ENCODE data around the gene ERAL1. TPM values are rescaled to one million over a fixed set of nuclear protein-coding genes. Genes with fewer than 3 reads are reported as not detected.

Gene ERAL1
- total RNA-seq, 2 experiments from 2014 or later, result 30.8 to 58.0 TPM

DNA sequence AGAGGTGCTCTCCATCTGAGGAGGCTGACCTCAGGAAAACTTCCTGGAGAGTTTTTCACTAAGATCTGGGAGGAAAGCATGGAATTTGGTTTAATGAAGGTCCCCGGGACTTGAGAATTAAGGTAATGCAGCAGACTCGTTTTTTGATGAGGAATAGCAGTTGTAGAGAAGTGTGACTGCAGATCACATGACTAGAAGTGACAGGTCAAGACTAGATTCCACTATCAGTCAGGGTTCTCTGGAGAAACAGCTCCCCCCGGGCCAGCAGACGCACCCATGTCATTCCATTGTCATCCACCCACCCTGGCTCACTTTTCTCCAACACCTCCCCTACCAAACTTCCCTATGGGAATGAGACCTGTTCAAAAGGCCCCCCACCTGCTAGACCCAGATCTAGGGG lies 50.0 kb downstream of the ERAL1 start:
- H4K20me1 ChIP-seq (ENCODE audit: insufficient read depth, low read length), result no peaks in the 10 kb centered on the region
- H3K9me3 ChIP-seq (ENCODE audit: low read length), result no peaks in the 10 kb centered on the region
- H3K4me3 ChIP-seq (ENCODE audit: low read depth, low read length, poor library complexity, severe bottlenecking), result no peak overlapping the region
- no peak overlapping the region for H3K4me2 ChIP-seq (ENCODE audit: low read length)
- CTCF ChIA-PET (ENCODE audit: unreplicated experiment), result no interaction called here
- intact Hi-C loops (cut with micrococcal nuclease; ENCODE audit: unreplicated experiment), result no loop called here
- peaks cover 22% of the 10 kb centered on the region for H3K4me1 ChIP-seq (ENCODE audit: insufficient read depth, low read length, poor library complexity, severe bottlenecking)
- TF ChIP-seq EZH2phosphoT487 (IDR thresholded peaks at IDR 0.05; ENCODE audit: borderline replicate concordance, low read depth, low read length) (no peak), CTCF (conservative IDR thresholded peaks at IDR 0.05; ENCODE audit: low read length) (no peak)
- POLR2A ChIA-PET, result interaction anchor here (0.6 kb wide), 1 partner anchor 47 kb away, joined by 3 read pairs; the partner anchor contains the start of gene PHF12
- no peak overlapping the region for H3K27ac ChIP-seq (ENCODE audit: low read depth, low read length, poor library complexity, severe bottlenecking)
- no peak for DNase-seq (ENCODE audit: low spot score)
- no peak overlapping the region for H2AFZ ChIP-seq (ENCODE audit: low read length)
- H3K36me3 ChIP-seq (ENCODE audit: insufficient read depth, low read length), result peaks cover 51% of the 10 kb centered on the region
- no peaks in the 10 kb centered on the region for H3K9me2 ChIP-seq (ENCODE audit: insufficient read depth, low read length)
- peaks cover 16% of the 10 kb centered on the region; the same call in 1 of the 2 replicates for H3K79me2 ChIP-seq (ENCODE audit: insufficient read depth, low read depth, low read length)
- no TSS peak for BruUV-seq (replicated peaks)

GRCh38 chr17:28906276-28906675 lies 51.5 kb downstream of the ERAL1 start:
- intact Hi-C loops (cut with micrococcal nuclease; ENCODE audit: unreplicated experiment), result no loop called here
- peaks cover 56% of the 10 kb centered on the region for H3K36me3 ChIP-seq (ENCODE audit: insufficient read depth, low read length)
- H2AFZ ChIP-seq (ENCODE audit: low read length), result no peak overlapping the region
- H3K9me2 ChIP-seq (ENCODE audit: insufficient read depth, low read length), result no peaks in the 10 kb centered on the region
- no TSS peak for BruUV-seq (replicated peaks)
- no peak overlapping the region for H3K27ac ChIP-seq (ENCODE audit: low read depth, low read length, poor library complexity, severe bottlenecking)
- POLR2A ChIA-PET, result no interaction called here
- peaks cover 11% of the 10 kb centered on the region for H3K4me1 ChIP-seq (ENCODE audit: insufficient read depth, low read length, poor library complexity, severe bottlenecking)
- no peaks in the 10 kb centered on the region for H4K20me1 ChIP-seq (ENCODE audit: insufficient read depth, low read length)
- H3K9me3 ChIP-seq (ENCODE audit: low read length), result no peaks in the 10 kb centered on the region
- H3K4me2 ChIP-seq (ENCODE audit: low read length), result no peak overlapping the region
- H3K79me2 ChIP-seq (ENCODE audit: insufficient read depth, low read depth, low read length), result peaks cover 8% of the 10 kb centered on the region; the same call in 1 of the 2 replicates
- CTCF ChIA-PET (ENCODE audit: unreplicated experiment), result no interaction called here
- DNase-seq (ENCODE audit: low spot score), result no peak
- H3K4me3 ChIP-seq (ENCODE audit: low read depth, low read length, poor library complexity, severe bottlenecking), result no peak overlapping the region
- no peak for TF ChIP-seq EZH2phosphoT487 (IDR thresholded peaks at IDR 0.05; ENCODE audit: borderline replicate concordance, low read depth, low read length)
- TF ChIP-seq CTCF (conservative IDR thresholded peaks at IDR 0.05; ENCODE audit: low read length), result no peak

DNA sequence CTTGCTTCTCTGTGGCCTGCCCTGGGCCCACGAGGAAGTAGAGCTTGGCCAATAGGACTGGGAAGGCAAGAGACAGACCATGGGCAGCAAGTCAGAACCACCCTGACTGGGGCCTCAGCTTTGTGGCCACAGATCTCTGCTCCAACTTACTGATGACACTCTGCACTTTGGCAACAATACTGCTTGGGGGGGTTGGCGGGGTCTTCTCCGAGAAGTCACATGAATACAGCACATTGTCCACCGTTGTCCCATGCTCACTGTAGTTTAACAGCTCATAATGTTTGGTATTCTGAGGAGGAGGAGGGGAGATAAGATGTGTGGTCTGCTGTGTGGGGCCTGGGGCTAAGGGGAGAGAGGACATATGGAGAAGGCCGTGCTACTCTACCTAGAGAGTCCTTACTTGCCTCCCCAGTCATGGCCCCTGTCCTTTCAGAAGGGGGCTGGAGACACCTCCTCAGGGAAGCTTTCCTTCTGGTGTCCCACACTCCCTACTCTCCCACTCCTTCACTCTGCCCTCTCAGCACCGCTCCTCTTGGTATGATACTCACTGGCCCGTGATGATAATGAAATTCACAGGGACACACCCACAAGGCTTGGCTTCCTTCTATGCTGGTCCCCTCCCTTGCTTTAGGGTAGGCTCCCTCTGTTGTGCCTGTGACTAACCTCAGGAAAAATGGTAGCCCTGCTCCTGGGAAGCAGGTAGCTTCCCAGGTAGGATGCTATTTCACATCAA lies 52.1 kb downstream of the ERAL1 start:
- Histone ChIP-seq H4K20me1 (ENCODE audit: insufficient read depth, low read length) (no peaks in the 10 kb centered on the region), H3K4me2 (ENCODE audit: low read length) (no peak overlapping the region), H3K27ac (ENCODE audit: low read depth, low read length, poor library complexity, severe bottlenecking) (no peak overlapping the region), H3K4me1 (ENCODE audit: insufficient read depth, low read length, poor library complexity, severe bottlenecking) (peaks cover 5% of the 10 kb centered on the region), H3K4me3 (ENCODE audit: low read depth, low read length, poor library complexity, severe bottlenecking) (no peak overlapping the region), H3K79me2 (ENCODE audit: insufficient read depth, low read depth, low read length) (peaks cover 2% of the 10 kb centered on the region; the same call in 1 of the 2 replicates), H3K9me2 (ENCODE audit: insufficient read depth, low read length) (no peaks in the 10 kb centered on the region), H3K9me3 (ENCODE audit: low read length) (no peaks in the 10 kb centered on the region), H2AFZ (ENCODE audit: low read length) (no peak overlapping the region), H3K36me3 (ENCODE audit: insufficient read depth, low read length) (peaks cover 62% of the 10 kb centered on the region)
- intact Hi-C loops (cut with micrococcal nuclease; ENCODE audit: unreplicated experiment), result no loop called here
- no peak for TF ChIP-seq EZH2phosphoT487 (IDR thresholded peaks at IDR 0.05; ENCODE audit: borderline replicate concordance, low read depth, low read length)
- TF ChIP-seq CTCF (conservative IDR thresholded peaks at IDR 0.05; ENCODE audit: low read length), result no peak
- no peak for DNase-seq (ENCODE audit: low spot score)
- BruUV-seq (replicated peaks), result no TSS peak
- POLR2A ChIA-PET, result no interaction called here
- CTCF ChIA-PET (ENCODE audit: unreplicated experiment), result no interaction called here

Measured in OCI-LY7 (cell line).